ENCODE measurements around the gene TCF7L2.

- TF ChIP-seq GATA2 (IDR thresholded peaks at IDR 0.05; ENCODE audit: low read depth, low read length) (no peak), GATA3 (IDR thresholded peaks at IDR 0.05; ENCODE audit: low read depth, low read length) (no peak)
Observed at GRCh38 chr10:112999102-112999501, 49.1 kb downstream of the TCF7L2 start.

Measured in SH-SY5Y (cell line).